A549 treated with AZD9567 at 1 μM for 4 hours (cell line): ENCODE results near the gene COPG1. TPM values are rescaled to one million over a fixed set of nuclear protein-coding genes. Genes with fewer than 3 reads are reported as not detected.

Experiments used
- total RNA-seq: library from RNA; stranded (reverse); fragments of 200-300 nt; extraction: Qiagen RNA extraction; gene quantifications from 5 replicates; pipeline ENCODE4 v1.2.3, GENCODE V29; 2022; ENCODE audit not compliant: insufficient read depth

The COPG1 gene
- 64.3 to 81.7 TPM (median 78.5 TPM) in 5 replicates for total RNA-seq

GRCh38 chr3:129249284-129250065, at the start of gene COPG1:
COPG1 (plus strand) TSS chr3:129249606; CDS start chr3:129249710, 104 bp downstream.

GRCh38 chr3:129278439-129278965, 29.1 kb downstream of the COPG1 start, which contains the start of gene HMCES:
HMCES (plus strand) TSS chr3:129278870; CDS start chr3:129279733, 863 bp downstream.

Other genes starting within 250 kb of the COPG1 start
- 0.02 to 0.05 TPM in 2 of 5 replicates, not detected in the others for gene EFCC1, start 248.3 kb upstream of the COPG1 start, total RNA-seq
- not detected in 5 replicates for gene GP9, start 188.8 kb upstream of the COPG1 start, total RNA-seq
- 0.86 to 5.6 TPM (median 4.9 TPM) in 5 replicates for gene RAB43, start 127.8 kb upstream of the COPG1 start, total RNA-seq
- gene ISY1, start 88.5 kb upstream of the COPG1 start, total RNA-seq, result 13.3 to 23.7 TPM (median 20.1 TPM) in 5 replicates
- 331 to 402 TPM (median 336 TPM) in 5 replicates for gene CNBP, start 65.7 kb upstream of the COPG1 start, total RNA-seq
- gene HMCES, start 29.3 kb downstream of the COPG1 start, total RNA-seq, result 37.3 to 44.4 TPM (median 42.1 TPM) in 5 replicates
- 0.44 to 0.79 TPM (median 0.62 TPM) in 4 of 5 replicates, not detected in the other for gene EFCAB12, start 179.0 kb downstream of the COPG1 start, total RNA-seq
- gene MBD4, start 190.3 kb downstream of the COPG1 start, total RNA-seq, result 16.8 to 20.9 TPM (median 17.5 TPM) in 5 replicates
- gene IFT122, start 190.6 kb downstream of the COPG1 start, total RNA-seq, result 11.0 to 14.8 TPM (median 12.1 TPM) in 5 replicates